ENCODE measurements around the gene GNB1L.

GNB1L gene

GRCh38 chr22:19772673-19773469, 81.8 kb downstream of the GNB1L start:
- FAIRE-seq = no peak

- FAIRE-seq = no peak
Measured at GRCh38 chr22:19772422-19772672, 82.3 kb downstream of the GNB1L start.

GRCh38 chr22:19770349-19771220, 84.1 kb downstream of the GNB1L start:
- no peak for FAIRE-seq

- no peak for FAIRE-seq
Measured at GRCh38 chr22:19769393-19769715, 85.3 kb downstream of the GNB1L start.

- no peak for FAIRE-seq
Measured at GRCh38 chr22:19767427-19768341, 87.0 kb downstream of the GNB1L start.

GRCh38 chr22:19766511-19767426, 87.9 kb downstream of the GNB1L start:
- no peak for FAIRE-seq

GRCh38 chr22:19766240-19766510, 88.5 kb downstream of the GNB1L start:
- no peak for FAIRE-seq

GRCh38 chr22:19765477-19766239, 89.0 kb downstream of the GNB1L start:
- no peak for FAIRE-seq

- FAIRE-seq = no peak
Measured at GRCh38 chr22:19764636-19765476, 89.8 kb downstream of the GNB1L start.

GRCh38 chr22:19764299-19764593, 90.4 kb downstream of the GNB1L start:
- FAIRE-seq = no peak

GRCh38 chr22:19763458-19764298, 91.0 kb downstream of the GNB1L start:
- no peak for FAIRE-seq

- no peak for FAIRE-seq
Measured at GRCh38 chr22:19762568-19763457, 91.9 kb downstream of the GNB1L start.

GRCh38 chr22:19761725-19762567, 92.7 kb downstream of the GNB1L start:
- no peak for FAIRE-seq

GRCh38 chr22:19760951-19761724, 93.5 kb downstream of the GNB1L start:
- FAIRE-seq = no peak

- FAIRE-seq = no peak
Measured at GRCh38 chr22:19760058-19760950, 94.4 kb downstream of the GNB1L start, which contains the start of gene TBX1. TBX1 (plus strand) TSS chr22:19760778; CDS start chr22:19760844, 66 bp downstream.

All from islet of Langerhans (tissue), 1 donor.